B cell (primary cell): ENCODE data around the gene NXPE4. TPM values are rescaled to one million over a fixed set of nuclear protein-coding genes. Genes with fewer than 3 reads are reported as not detected.

Experiments used
- ATAC-seq: fragments of 200-7000 bp; cut with Tn5 transposase; one replicate; pipeline ENCODE4 v1.10.0; 2021; ENCODE audit warnings: low read depth, mild to moderate bottlenecking, moderate number of reproducible peaks, moderate library complexity
- CTCF ChIA-PET: fragments of 350-600 bp; sonication (Branson Sonifier 250); formaldehyde crosslinking; loops from one replicate; lab custom pipeline; 2021; ENCODE audit warnings: antibody characterized with exemption, inconsistent platforms; lab: Charles Lee
- POLR2A ChIA-PET: fragments of 350-600 bp; sonication (Branson Sonifier 250); formaldehyde crosslinking; loops from one replicate; lab custom pipeline; 2021; ENCODE audit warnings: antibody characterized with exemption; lab: Charles Lee
- DNase-seq: peaks from one replicate; pipeline ENCODE4 v3.0.0; 2013
- H2AFZ ChIP-seq: 2 replicates; pipeline ENCODE4 v1.6.1; 2012; ENCODE audit warnings: mild to moderate bottlenecking, low read depth, low read length; ENCODE audit not compliant: insufficient read depth, poor library complexity, severe bottlenecking
- H3K27ac ChIP-seq, 2 donors: 1 replicate in 1 of 2; 2 replicates in 1 of 2; pipeline ENCODE4 v1.5.1; 2012 to 2013; ENCODE audit warnings: low read length in 2 of 2, mild to moderate bottlenecking in 2 of 2, moderate library complexity in 1 of 2
- H3K27me3 ChIP-seq, 4 experiments: fragments of 200-600 bp in 1 of 4; sonication (generic) in 1 of 4; replicated peaks in 1 of 4; 1 replicate in 2 of 4; 2 replicates in 2 of 4; pipeline versions ENCODE4 v1.6.1 to v1.7.0; 2013 to 2016; ENCODE audit warnings: low read length in 3 of 4, mild to moderate bottlenecking in 2 of 4, mixed read lengths in 1 of 4, moderate library complexity in 1 of 4; ENCODE audit not compliant: insufficient read depth in 4 of 4, control insufficient read depth in 3 of 4; ENCODE audit errors: control extremely low read depth in 1 of 4
- H3K36me3 ChIP-seq, 2 experiments: replicated peaks in 1 of 2; 1 replicate in 1 of 2; 2 replicates in 1 of 2; pipeline versions ENCODE4 v1.6.1 to v1.7.1; 2013; ENCODE audit warnings: low read length in 1 of 2; ENCODE audit not compliant: insufficient read depth in 2 of 2, control insufficient read depth in 1 of 2; ENCODE audit errors: control extremely low read depth in 1 of 2, extremely low read depth in 1 of 2
- H3K4me1 ChIP-seq, 2 donors: fragments of 200-600 bp in 1 of 2; sonication (generic) in 1 of 2; 1 replicate in 1 of 2; 2 replicates in 1 of 2; pipeline versions ENCODE4 v1.5.1 to v1.6.1; 2013 to 2017; ENCODE audit warnings: low read length in 2 of 2; ENCODE audit not compliant: control insufficient read depth in 2 of 2, insufficient read depth in 2 of 2
- H3K4me2 ChIP-seq: replicated peaks from 2 replicates; pipeline ENCODE3; 2012; ENCODE audit warnings: mild to moderate bottlenecking, low read depth, low read length; ENCODE audit not compliant: poor library complexity, severe bottlenecking
- H3K4me3 ChIP-seq, 5 experiments: fragments of 200-600 bp in 1 of 5; sonication (generic) in 1 of 5; 1 replicate in 3 of 5; 2 replicates in 2 of 5; pipeline versions ENCODE4 v1.5.1 to v1.7.0; 2011 to 2016; ENCODE audit warnings: low read length in 4 of 5, mild to moderate bottlenecking in 4 of 5, low read depth in 2 of 5, control low read depth in 1 of 5, moderate library complexity in 1 of 5; ENCODE audit not compliant: insufficient read depth in 1 of 5; ENCODE audit errors: control extremely low read depth in 1 of 5, extremely low read depth in 1 of 5
- H3K79me2 ChIP-seq: fragments of 200-600 bp; sonication (generic); one replicate; pipeline ENCODE4 v1.6.0; 2016; ENCODE audit warnings: low read length; ENCODE audit not compliant: control insufficient read depth, insufficient read depth
- H3K9ac ChIP-seq: fragments of 200-600 bp; sonication (generic); 2 replicates; pipeline ENCODE4 v1.6.1; 2017; ENCODE audit warnings: mild to moderate bottlenecking, low read length, moderate library complexity
- H3K9me3 ChIP-seq, 3 donors: one replicate each; pipeline versions ENCODE4 v1.6.1 to v1.7.1; 2013; ENCODE audit warnings: low read length in 2 of 3; ENCODE audit not compliant: control insufficient read depth in 2 of 3, insufficient read depth in 1 of 3; ENCODE audit errors: control extremely low read depth in 1 of 3
- H4K20me1 ChIP-seq: 2 replicates; pipeline ENCODE4 v1.6.0; 2012; ENCODE audit warnings: mild to moderate bottlenecking, low read length; ENCODE audit not compliant: insufficient read depth, control insufficient read depth, poor library complexity, severe bottlenecking
- H3K27ac Mint-ChIP-seq: one replicate; pipeline ENCODE4 v1.8.0; 2021; ENCODE audit warnings: mixed read lengths
- H3K27me3 Mint-ChIP-seq: one replicate; pipeline ENCODE4 v1.8.0; 2021; ENCODE audit warnings: mixed read lengths
- H3K4me1 Mint-ChIP-seq: one replicate; pipeline ENCODE4 v1.8.0; 2021; ENCODE audit warnings: mixed read lengths
- H3K4me3 Mint-ChIP-seq: one replicate; pipeline ENCODE4 v1.8.0; 2021; ENCODE audit warnings: mixed read lengths
- H3K9me3 Mint-ChIP-seq: one replicate; pipeline ENCODE4 v1.8.0; 2022; ENCODE audit warnings: mixed read lengths; ENCODE audit not compliant: insufficient read depth
- EZH2 ChIP-seq: IDR thresholded peaks from 2 replicates; pipeline ENCODE4 v1.6.1; 2012; ENCODE audit warnings: borderline replicate concordance, low read depth, mild to moderate bottlenecking, moderate library complexity, low read length; ENCODE audit not compliant: insufficient read depth, poor library complexity, severe bottlenecking
- WGBS: methylation state at CpG from one replicate; pipeline ENCODE4 v1.1.5; 2013; ENCODE audit warnings: missing lambda C conversion rate; ENCODE audit not compliant: insufficient coverage; 5-methylcytosine and 5-hydroxymethylcytosine counted together
- intact Hi-C: fragments of 100-400 bp; cut with micrococcal nuclease; formaldehyde crosslinking; loops from one replicate; pipeline ENCODE4 v1.10.0; 2022
- polyA plus RNA-seq: library from polyadenylated mRNA; depleted of rRNA; stranded (reverse); fragments of >200 nt; gene quantifications from 2 replicates; pipeline ENCODE4 v1.2.3, GENCODE V29; 2012
- total RNA-seq, 2 donors: library from RNA; stranded (reverse); fragments of 120-200 nt in 1 of 2; gene quantifications; 1 replicate in 1 of 2; 2 replicates in 1 of 2; pipeline versions ENCODE4 v1.2.3 to v1.2.4, GENCODE V29; 2013 to 2022
- TF ChIP-seq, protein P1 (sequence below): fragments of 200-600 bp; IDR thresholded peaks from one replicate; pipeline ENCODE4 v1.8.0; 2022; ENCODE audit warnings: antibody characterized with exemption, mild to moderate bottlenecking

Gene NXPE4
- total and polyA plus RNA-seq, 2 donors (not counting 1 experiment from before 2014, with no cell fraction given), result not detected

- ChIA-PET CTCF (no interaction called here), POLR2A (no interaction called here)
- H3K4me3 Mint-ChIP-seq, result no peak overlapping the region
- Histone ChIP-seq H3K9ac (no peak overlapping the region), H4K20me1 (no peaks in the 10 kb centered on the region), H3K4me1 (no peaks in the 10 kb centered on the region), H3K36me3 (no peaks in the 10 kb centered on the region), H3K27ac (no peak overlapping the region), H3K27me3 (no peaks in the 10 kb centered on the region), H3K79me2 (no peaks in the 10 kb centered on the region), H3K4me2 (no peak overlapping the region), H3K9me3 (peaks cover 2 to 5% (median 4%) of the 10 kb centered on the region in 3 donors), H2AFZ (no peak overlapping the region), H3K4me3 (no peak overlapping the region)
- intact Hi-C loops, result no loop called here
- DNase-seq, result no peak
- peaks cover 2% of the 10 kb centered on the region for H3K9me3 Mint-ChIP-seq
- H3K27ac Mint-ChIP-seq, result no peak overlapping the region
- no peaks in the 10 kb centered on the region for H3K27me3 Mint-ChIP-seq
- 79% methylated on average over 13 of the region's 16 CpGs for WGBS
- no peaks in the 10 kb centered on the region for H3K4me1 Mint-ChIP-seq
- no peak for ATAC-seq
- no peak for TF ChIP-seq EZH2
- TF ChIP-seq, protein P1, sequence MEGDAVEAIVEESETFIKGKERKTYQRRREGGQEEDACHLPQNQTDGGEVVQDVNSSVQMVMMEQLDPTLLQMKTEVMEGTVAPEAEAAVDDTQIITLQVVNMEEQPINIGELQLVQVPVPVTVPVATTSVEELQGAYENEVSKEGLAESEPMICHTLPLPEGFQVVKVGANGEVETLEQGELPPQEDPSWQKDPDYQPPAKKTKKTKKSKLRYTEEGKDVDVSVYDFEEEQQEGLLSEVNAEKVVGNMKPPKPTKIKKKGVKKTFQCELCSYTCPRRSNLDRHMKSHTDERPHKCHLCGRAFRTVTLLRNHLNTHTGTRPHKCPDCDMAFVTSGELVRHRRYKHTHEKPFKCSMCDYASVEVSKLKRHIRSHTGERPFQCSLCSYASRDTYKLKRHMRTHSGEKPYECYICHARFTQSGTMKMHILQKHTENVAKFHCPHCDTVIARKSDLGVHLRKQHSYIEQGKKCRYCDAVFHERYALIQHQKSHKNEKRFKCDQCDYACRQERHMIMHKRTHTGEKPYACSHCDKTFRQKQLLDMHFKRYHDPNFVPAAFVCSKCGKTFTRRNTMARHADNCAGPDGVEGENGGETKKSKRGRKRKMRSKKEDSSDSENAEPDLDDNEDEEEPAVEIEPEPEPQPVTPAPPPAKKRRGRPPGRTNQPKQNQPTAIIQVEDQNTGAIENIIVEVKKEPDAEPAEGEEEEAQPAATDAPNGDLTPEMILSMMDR, result no peak
Observed at GRCh38 chr11:114621950-114622809, 26.6 kb upstream of the NXPE4 start.

DNA sequence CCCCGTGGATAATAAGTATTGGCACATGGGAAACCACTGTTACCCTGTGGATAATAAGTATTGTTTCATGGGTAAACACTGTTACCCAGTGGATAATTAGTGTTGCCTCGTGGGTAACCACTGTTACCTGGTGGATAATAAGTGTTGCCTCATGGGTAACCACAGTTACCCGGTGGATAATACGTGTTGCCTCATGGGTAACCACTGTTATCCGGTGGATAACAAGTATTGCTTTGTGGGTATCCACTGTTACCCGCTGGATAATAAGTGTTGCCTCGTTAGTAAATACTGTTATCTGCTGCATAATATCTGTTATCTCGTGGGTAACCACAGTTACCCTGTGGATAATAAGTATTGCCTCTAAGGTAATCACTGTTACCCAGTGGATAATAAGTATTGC is 25.5 kb upstream of the NXPE4 start:
- H3K27ac Mint-ChIP-seq, result no peak overlapping the region
- H3K4me1 Mint-ChIP-seq, result no peaks in the 10 kb centered on the region
- Histone ChIP-seq H3K9ac (no peak overlapping the region), H2AFZ (no peak overlapping the region), H3K4me3 (no peak overlapping the region), H3K9me3 (peaks cover 2 to 5% (median 4%) of the 10 kb centered on the region in 3 donors), H4K20me1 (no peaks in the 10 kb centered on the region), H3K27me3 (no peaks in the 10 kb centered on the region), H3K36me3 (no peaks in the 10 kb centered on the region), H3K4me1 (no peaks in the 10 kb centered on the region), H3K27ac (no peak overlapping the region), H3K79me2 (no peaks in the 10 kb centered on the region), H3K4me2 (no peak overlapping the region)
- no peak overlapping the region for H3K4me3 Mint-ChIP-seq
- intact Hi-C loops, result no loop called here
- ATAC-seq (no peak), DNase-seq (no peak)
- ChIA-PET POLR2A (no interaction called here), CTCF (no interaction called here)
- H3K9me3 Mint-ChIP-seq, result peaks cover 2% of the 10 kb centered on the region
- no peaks in the 10 kb centered on the region for H3K27me3 Mint-ChIP-seq
- TF ChIP-seq, protein P1, result no peak
- TF ChIP-seq EZH2, result no peak
- WGBS, result 87% methylated on average over 7 of the region's 8 CpGs
